Urothelium cell line (cell line): ENCODE results near the gene PTPRE.

ENCODE experiments used
- DNase-seq: peaks from one replicate; pipeline ENCODE4 v3.0.0; 2011; ENCODE audit warnings: low spot score, mixed read lengths
- FAIRE-seq: peaks from 2 replicates; lab custom pipeline; 2011; peaks lifted over from hg19 to GRCh38; lab: Jason Lieb, UNC

Gene PTPRE

DNA sequence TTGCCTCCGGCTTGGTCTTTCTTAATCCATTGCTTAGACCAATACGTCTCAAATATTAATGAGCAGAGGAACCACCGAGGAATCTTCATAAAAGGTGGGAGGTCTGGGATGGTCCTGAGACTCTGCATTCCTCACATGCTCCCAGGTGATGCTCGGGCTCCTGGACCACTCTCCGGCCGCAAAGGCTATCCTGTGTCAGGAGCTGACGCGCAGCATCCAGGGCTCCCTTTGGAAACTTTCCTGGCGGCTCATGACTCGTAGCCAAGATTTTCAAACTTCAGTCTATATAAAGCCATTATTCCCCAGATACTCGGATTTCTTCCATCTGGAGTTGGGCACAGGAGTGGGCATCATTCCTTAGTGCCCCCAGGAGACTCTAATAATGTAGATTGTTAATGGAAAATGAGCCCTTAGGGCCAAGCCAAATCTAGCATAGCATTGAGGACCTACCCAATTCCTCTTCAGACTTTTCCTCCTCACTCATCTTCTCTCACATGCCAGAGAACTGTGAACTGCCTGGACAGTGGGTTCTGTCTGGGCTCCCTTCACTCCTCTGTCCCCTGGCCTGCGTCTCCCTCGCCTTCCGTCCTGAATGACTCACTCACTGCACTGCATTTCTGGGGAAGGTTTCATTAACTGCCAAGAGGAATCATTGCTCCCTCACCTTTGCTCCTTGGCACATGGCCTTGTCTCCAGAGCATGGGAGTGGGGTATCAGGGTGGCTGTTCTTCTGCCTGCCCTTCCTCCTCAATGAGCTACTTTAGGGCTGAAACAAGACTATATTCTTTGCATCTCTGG is 130.0 kb downstream of the PTPRE start:
- FAIRE-seq (no peak), DNase-seq (peak; percentile 52)

DNA sequence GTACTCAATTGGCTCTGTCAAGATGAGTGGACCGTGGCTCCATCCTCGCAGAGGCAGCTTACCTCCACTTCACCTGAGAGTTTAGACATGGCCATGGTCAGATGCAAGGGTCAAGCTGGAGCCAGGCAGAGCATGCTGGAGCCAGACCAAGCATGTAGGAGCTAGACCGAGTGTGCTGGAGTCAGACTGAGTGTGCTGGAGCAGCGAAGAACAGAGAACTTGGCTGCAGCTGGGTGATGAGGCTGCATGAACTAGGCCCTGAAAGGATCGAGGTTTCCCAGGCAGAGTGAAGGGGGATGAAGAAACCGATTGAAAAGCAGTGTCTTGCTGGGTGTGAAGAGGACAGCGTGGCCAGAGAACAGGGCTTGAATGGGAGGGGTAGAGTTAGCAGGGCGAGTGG is 133.2 kb downstream of the PTPRE start:
- DNase-seq = no peak
- FAIRE-seq = no peak

DNA sequence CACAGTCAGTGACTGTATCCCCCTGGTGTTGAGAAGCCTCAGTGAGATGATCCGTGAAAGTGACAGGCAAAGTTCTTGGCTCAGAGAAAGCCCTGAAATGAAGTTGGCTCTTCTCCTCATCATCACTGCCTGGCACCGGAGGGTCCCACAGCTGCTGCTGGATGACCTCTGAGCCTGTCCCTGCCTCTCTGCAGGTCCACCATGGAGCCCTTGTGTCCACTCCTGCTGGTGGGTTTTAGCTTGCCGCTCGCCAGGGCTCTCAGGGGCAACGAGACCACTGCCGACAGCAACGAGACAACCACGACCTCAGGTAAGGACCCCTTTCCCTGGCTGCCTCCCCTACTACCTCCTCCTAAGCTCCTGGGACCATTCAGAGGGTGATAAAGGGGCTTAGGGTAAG is 133.8 kb downstream of the PTPRE start:
- DNase-seq = no peak
- FAIRE-seq = no peak

DNA sequence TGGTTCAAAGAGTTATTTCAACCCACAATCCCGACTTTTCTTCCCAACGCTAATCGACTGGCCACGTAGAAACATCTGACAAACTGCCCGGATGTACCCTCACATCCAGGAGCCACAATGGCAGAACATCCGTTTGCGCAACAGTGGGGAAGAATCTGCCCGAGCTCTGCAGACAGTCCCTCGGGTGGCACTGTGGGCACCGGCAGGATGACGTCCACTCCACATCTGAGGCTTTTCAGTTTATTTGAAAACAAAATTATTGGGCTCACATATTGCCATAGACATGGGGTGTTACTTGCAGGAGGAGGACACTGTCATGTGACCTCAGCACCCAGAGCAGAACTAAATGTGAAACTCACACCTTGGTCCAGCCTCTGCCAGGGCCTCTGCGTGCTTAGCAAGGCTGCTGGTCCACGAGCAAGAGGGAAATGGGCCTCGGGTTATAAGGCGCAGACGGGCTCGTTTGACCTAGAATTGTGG is 135.3 kb downstream of the PTPRE start:
- no peak for FAIRE-seq
- no peak for DNase-seq

DNA sequence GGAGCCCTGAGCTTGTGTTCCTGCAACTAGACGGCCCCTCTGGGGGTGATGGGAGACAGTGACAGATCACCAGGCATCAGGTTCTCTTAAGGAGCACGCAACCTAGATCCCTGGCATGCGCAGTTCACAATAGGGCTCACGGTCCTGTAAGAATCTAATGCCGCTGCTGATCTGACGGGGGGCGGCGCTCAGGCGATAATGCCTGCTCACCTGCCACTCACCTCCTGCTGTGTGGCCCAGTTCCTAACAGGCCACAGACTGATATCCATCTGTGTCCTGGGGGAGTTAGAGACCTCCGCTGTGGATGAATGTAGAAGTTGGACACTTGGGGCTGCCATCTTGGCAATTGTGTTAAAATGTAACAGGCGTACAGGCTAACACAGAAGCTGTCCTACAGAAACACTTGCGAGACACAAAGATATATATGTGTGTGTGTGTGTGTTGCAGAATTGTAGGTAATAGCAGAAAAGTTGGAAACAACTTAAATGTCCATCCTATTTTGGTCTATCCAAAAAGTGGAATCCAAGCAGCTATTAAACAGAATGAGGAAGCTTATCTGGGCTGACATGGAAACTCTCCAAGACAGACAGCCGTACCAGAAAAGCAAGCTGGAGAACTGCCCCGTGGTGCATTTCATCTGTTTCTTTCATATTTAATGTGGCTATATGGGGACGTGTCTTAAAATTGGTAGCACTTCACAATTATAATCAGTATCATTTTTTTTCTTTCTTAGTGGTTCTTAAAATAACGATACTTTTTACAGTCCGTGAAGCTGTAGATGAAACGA is 136.5 kb downstream of the PTPRE start:
- DNase-seq (no peak), FAIRE-seq (no peak)

DNA sequence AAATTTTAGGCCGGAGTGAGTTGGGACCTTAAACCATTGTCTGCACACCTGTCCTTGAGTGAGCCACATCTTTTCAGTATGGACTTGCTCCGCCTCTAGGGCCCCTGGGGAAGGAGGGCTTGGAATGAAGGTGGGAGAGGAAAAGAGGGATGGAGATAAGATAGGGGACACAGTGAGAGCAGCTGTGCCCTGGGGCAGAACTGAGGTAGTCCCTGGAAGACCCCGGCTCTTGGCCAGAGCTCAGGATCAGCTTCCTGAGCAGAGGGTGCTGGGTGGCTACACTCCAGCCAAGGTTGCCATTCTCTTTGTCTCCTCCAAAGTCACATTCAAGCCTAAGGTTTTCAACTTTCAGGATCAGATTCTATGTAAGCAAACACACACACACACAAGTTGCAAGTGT is 137.3 kb downstream of the PTPRE start:
- FAIRE-seq (no peak), DNase-seq (no peak)

DNA sequence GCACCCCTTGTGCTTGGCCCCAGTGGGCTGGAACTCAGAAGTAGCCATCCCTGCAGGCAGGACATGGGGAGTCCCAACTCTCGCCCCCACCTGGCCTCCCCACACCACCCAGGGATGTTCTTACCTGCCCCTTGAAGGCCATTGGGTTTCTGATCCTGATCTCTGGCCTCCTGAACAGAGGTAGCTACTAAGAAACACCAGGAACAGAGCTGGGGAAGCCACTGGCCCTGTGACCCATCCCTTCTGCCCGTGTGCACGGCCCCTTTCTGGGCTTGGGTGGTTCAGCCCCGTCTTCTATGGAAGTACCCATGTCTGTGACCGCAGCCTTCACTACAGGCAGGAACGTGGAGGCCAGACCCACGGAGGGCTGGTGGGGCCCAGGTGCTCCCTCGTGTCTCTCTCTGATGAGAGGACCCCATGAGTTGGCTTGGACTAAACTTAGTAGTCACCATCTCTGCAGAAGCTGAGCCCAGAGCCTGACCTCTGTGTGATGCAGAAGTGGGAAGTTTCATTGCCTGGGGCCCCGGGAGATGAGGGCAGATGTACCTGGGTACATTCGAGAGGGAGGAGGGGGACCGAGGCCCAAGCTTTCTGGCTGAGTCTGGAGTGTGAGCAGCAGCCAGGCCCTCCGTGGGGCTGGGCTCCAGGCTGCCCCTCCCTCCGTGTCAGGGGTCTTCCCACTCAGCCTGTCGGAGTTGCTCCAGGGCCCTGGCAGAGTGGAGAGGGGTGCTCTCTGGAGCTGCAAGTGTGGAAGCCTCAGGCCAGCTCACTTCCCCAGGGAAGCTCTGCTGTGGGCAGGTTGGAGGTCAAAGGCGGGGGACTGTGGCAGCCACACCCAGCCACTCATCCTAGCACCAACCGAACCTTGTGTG is 138.3 kb downstream of the PTPRE start:
- no peak for FAIRE-seq

DNA sequence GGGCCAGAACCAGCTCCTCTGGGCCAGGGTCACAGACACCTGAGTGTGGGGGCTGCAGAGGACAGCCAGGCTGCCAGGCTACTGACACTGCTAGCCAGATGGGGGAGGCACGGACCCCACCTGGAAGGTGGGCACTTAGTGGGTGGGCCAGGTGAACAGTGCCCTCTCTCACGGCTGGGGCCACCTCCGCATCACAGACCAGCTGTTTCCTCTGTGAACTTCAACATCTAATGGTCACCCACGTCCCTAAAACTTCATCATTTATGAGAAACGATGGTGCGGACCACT is 138.9 kb downstream of the PTPRE start:
- DNase-seq (no peak), FAIRE-seq (no peak)

More for the DNA sequence above, 138.3 kb downstream of the PTPRE start:
- DNase-seq = no peak

DNA sequence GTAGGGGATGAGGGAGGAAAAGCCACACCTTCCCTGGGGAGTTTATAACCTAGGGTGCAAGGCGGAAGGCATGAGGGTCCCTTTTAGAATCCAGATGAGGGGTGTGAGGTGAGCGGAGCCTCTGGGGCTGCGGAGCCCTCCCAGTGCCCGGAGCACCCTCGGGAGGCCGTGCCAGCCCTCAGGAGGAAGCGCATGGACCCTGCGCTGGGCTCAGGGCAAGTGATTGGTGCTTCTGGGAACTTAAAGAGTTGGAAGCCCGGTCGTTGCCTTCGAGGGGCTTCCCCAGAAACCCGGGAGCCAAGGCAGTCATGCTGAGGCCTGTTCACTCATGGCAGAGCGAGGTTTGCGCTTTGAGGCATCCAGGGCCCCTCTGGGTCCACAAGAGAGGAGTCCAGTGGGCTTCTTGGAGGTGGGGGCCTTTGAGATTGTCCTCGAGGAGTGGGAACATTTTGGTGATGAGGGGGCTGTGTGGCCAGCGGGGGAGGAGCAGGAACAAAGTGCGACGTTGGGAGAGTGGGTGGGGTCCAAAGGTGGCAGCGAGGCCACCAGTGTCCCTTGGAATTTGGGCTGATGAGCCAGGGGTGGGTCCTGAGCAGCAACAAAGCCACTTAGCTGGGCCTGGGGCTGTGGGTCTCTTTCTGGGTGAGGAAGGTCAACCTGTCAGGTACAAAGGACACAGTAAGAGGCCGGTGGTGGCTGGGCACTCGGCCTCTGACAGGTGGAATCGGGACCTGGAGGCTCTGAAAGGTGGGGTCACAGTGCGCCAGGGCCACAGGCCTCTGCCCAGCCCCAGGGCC is 139.5 kb downstream of the PTPRE start:
- FAIRE-seq (no peak), DNase-seq (no peak)

DNA sequence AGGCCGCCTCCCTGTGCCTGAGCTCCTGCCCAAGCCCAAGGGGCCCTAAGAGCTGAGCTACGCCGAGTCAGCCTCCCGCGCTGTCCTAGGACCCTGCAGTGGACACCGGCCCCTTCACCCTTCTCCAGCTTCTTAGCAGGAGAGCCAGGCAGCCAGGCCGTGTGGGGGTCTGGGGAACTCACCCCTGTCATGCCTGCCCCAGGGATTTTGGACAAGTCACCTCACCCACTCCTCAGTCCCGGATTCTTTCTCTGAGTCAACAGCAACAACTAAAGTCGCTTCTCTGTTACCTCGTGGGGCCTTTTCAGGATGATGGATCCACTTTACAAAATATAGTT is 140.0 kb downstream of the PTPRE start:
- FAIRE-seq (no peak), DNase-seq (no peak)

DNA sequence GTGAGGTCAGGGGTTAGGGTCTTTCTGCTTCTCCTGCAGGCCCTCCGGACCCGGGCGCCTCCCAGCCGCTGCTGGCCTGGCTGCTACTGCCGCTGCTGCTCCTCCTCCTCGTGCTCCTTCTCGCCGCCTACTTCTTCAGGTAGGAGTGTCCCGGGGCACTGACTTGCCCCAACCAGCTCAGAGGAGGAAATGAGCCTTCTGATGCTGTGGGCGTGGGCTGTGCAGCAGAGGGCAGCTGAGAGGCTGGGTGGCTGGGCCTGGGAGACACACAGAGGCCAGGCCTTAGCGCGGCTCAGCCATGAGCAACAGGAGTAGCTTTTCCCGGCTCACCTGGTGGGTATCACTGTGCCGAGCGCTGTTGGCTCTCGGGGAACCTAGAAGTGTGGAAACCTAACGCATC is 140.4 kb downstream of the PTPRE start:
- DNase-seq = peak; percentile 90
- peak; percentile 30 for FAIRE-seq

DNA sequence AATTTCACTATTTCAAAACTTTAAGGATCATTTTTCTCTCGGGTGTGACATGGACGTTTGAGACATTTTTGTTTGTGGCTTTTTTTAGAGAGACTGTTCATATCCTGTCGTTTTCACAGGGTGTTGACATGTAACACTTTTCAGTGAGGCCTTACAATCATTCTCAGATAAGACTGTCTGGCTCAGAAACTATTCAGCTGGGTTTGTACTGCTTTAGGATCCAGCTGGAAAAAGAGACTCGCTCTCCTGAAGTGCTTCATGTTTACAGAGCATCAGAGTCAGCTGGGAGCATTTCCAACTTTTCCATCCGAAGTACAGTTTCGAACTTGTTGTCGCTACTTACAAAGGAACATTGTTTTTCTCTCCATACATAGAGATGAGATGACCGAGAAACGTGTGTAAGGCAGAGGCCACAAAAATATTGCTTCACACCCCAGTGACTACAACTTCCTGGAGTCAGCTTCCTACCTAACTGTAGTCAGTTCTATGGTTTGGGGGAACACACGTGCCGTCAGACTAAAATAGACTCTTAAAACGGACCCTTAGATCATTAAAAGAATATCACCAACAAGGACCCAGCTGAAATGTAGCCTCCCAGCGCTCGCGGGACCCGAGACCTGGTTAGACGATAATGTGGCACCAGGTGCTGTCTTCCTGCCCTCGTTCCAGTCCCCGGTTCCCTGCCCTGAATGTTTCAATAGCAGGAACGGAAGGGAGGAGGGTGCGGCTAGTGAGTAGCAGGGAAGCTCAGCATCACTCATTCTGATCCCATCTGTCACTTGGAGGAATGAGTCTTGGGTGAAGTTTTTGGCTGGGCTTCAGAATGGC is 141.3 kb downstream of the PTPRE start:
- DNase-seq (no peak), FAIRE-seq (no peak)

DNA sequence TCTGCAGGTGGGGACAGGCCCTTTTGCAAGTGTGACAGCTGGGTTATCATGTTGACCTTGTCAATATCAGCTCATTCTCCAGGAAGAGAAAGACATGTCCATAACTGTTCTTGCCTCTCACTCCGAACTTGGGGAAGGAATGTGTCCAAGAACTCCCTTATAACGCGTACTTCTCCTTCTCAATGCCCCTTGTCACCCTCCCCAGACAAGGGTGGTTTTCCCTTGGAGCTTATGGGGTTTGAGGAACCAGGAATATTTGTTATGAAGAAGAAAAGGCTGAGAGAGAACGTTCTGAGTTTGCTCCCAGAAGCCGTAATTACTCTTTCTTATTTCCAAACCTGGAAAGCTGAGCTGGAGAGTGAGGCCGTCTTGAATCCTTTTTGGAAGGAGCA is 141.9 kb downstream of the PTPRE start:
- FAIRE-seq (no peak), DNase-seq (no peak)

DNA sequence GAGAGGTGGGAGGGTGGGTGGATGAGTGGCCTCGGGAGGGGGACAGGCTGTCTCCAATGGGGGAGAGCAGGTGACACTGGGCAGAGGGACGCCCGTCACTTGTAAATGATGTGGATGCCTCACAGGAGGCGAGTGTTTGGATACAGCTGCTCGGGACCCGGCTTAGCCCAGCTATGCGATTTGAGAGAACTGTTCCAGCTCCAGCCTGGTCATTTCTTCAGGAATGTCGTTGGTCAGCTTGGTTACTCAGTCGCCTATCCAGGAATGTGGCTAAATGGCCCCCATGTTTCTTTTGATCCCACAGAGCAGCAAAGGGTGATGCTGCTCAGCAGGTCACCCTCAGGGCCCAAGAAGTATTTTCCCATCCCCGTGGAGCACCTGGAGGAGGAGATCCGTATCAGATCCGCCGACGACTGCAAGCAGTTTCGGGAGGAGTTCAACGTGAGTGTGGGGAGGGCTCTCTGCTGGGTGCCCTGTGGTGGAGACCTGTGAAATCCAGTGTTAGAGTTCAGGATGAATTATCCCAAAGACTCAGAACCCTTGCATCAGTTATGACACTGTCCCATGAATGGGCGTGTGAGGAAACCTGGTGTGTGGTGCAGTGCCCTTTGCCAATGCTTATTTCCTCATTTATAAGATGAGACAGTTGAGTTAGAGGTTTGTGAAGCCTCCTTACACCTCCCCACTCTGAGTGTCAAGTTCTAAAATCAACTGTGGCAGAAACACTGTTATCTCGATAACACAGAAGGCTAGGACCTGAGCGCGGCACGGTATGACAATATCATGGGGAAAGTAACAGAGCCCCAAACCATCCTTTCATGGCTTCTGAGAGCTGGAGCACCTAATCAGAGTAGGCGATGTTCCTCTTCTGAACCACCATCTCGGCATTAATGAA is 142.6 kb downstream of the PTPRE start:
- no peak for DNase-seq
- FAIRE-seq = no peak

DNA sequence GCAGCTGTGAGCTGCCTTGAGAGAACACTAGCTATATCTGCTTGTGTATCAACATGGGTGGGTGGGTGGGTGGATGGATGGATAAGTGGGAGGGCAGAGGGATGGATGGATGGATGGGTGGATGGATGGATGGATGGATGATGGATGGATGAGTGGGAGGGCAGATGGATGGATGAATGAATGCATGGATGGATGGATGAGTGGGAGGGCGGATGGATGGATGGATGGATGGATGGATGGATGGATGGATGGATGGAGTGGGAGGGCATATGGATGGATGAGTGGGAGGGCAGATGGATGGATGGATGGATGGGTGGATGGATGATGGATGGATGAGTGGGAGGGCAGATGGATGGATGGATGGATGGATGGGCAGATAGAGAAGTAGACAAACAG is 143.2 kb downstream of the PTPRE start:
- no peak for DNase-seq
- FAIRE-seq = no peak

DNA sequence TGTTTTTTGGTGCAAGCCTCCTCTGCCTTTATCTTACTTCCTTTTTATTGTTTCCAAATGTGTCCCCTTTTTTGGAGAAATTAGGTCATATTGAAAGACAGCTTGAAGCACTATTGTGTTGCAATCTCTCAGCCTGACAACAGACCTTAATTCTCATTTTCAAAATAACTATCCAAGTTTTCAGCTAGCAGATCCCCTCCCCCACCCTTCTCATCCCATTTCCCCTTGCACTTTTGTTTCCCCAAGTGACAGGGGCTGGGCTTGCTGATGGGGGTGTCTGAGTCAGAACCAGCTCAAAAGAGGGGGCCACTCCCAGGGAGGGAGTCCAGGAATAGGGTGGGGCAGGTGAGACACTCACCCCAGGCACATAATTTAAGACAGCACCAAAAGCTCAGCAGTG is 144.0 kb downstream of the PTPRE start:
- FAIRE-seq (no peak), DNase-seq (no peak)

DNA sequence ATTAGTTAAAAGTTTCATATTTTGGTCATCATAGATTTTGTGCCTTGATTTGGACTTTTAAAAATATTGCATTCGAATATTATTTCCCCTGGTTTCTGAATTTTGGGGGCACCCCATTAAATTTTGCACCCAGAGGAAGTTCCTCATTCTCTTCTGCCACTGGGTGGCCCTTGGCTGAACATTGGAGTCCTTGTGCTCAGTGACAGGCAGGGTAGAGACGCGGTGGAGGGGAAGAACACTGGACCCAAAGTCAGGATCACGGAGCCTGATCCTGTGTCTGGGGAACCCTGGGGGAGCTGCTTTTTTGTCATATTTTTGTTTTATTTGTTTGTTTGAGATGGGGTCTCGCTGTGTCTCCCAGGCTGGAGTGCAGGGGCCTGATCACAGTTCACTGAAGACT is 144.6 kb downstream of the PTPRE start:
- DNase-seq = no peak
- FAIRE-seq = no peak

DNA sequence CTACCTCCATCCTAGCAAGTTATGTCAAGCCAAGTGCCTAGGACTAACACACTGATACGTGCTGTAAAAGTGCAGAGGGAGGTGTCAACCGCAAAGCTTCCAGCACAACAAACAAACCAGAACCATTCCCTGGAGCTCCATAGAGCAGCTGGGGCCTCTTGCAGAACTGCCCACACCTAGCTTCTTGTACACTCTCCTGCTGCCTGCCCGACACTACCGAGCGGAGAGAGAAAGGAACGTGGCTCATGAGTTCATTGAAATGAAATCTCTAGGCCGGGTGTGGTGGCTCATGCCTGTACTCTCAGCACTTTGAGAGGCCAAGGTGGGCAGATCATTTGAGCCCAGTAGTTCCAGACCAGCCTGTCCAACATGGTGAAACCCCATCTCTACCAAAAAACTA is 145.8 kb downstream of the PTPRE start:
- no peak for FAIRE-seq

DNA sequence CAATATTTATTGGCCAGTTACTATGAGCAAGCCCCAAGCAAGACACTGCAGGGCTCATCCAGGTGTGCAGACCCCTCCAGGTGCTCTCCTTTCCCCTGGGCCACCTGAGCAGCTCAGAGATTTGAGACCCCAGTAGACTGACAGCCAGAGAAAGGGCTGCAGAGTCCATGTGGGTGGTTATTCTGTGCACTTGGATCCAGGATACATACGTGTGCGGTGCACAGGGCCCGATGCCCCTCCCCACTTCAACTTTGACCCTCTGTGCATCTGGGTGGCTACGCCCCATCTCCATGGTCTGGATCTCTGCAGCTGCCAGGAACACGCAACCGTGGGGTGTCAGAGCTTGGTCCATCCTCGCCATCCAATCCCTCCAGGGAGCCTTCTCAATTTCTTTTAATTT is 146.5 kb downstream of the PTPRE start:
- no peak for DNase-seq

More for the DNA sequence above, 145.8 kb downstream of the PTPRE start:
- DNase-seq = no peak

More for the DNA sequence above, 146.5 kb downstream of the PTPRE start:
- FAIRE-seq = no peak
